GM21529 (cell line): ENCODE measurements around the gene MLST8.

Experiments
- ATAC-seq: cut with Tn5 transposase; IDR thresholded peaks from one replicate; pipeline ENCODE4 v1.9.1; 2021; ENCODE audit not compliant: unreplicated experiment

MLST8 gene, protein sequence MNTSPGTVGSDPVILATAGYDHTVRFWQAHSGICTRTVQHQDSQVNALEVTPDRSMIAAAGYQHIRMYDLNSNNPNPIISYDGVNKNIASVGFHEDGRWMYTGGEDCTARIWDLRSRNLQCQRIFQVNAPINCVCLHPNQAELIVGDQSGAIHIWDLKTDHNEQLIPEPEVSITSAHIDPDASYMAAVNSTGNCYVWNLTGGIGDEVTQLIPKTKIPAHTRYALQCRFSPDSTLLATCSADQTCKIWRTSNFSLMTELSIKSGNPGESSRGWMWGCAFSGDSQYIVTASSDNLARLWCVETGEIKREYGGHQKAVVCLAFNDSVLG

DNA sequence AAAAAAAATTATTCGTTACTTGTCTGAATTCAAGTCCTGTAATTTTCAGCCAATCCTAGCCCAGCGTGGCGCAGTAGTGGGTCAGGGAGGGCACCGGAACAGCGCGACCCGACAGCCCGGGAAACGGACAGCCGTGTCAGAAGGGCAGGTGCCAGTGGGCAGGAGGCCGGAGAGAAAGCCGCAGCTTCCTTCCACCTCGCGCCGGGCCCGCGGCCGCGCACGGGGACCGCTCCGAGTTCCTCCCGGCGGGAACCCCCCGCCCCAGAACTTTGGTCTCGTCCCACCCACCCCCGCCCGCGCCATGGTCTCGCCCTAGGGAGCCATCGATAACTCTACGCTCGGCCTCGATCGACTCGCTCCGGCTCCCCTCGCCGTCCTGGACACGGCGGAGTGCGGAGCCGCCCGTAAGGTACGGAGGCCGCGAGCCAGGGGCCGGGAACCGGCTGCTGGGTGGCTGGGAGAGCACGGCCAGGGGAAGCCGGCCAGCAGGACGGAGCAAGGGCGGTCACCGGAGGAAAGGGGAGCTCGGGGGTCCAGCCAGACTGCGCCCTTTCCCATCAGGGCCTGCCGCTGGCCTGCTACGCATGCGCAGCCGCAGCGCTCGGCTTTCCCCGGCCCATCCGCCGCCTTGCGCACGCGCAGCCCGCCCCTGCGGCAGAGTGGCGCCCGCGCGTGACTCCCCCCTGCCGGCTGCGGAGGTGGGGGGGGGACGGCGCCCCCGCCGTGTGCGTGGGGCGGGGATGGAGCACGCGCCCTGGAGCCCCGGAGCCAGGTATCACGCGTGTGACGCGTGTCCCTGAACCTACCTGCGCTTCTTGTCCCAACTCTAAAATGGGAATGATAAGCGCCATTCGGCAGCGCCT lies at the start of gene MLST8:
TSS of gene MLST8 (plus strand) at position 351 of the 863 bp plus-strand sequence. CDS start 632 bp downstream, outside the sequence.
- peak; percentile 64 for ATAC-seq

DNA sequence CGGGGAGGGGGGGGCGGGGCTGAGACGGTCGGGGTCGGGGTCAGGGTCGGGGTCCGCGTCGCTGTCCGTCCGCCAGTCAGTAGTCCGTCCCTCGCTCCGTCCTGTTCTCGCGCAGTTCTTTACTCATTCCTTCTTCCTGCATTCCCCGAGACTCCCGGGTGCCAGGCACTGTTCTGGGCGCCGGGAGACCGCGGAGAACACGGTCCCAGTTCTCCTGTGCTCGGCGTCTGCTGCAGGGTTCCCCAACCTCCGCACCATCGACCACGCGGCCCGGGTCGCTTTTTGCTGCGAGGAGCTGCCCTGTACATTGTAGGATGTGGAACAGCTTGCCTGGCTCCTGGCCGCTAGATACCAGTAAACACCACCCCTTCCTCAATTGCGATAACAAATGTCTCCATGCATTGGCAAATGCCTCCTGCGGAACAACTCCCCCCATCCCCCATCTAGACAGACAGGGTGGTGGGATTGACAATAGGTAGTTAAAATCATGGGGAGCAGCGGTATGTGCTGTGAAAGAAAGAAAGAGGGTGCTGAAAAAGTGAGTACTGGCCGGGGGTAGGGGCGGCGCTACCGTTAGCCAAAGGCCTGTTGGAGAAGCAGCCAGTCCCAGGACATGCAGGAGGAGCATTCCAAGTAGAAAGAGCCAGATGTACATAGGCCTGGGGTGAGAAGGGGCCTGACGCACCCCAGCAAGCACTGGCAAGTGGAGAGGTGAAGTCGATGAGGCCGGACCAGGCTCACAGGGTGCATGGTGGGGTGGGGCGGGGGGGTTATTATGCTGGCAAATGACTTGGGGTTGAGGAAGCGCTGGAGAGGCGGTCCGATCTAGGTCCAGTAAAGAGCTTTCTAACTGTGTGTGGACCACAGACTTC lies 49.0 kb upstream of the MLST8 start:
- ATAC-seq, result no peak

DNA sequence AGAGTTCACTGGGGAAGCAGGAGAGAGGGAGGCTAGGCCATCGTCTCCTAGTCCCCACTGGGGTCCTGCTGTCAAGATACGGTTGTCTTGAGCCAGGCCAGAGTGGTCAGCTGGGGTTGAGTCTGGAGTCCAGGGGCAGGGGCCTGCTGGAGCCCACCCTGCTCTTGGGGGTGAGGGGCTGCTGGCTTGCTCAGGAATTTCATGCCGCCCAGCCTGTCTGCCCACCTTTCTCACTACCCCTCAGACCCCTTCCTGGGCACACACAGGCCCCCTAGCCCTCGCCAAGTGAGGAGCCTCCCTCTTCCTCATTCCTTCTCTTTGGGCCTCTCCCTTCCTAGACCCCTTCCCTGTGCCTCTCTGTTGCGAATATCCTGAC lies 48.4 kb upstream of the MLST8 start:
- ATAC-seq, result no peak

DNA sequence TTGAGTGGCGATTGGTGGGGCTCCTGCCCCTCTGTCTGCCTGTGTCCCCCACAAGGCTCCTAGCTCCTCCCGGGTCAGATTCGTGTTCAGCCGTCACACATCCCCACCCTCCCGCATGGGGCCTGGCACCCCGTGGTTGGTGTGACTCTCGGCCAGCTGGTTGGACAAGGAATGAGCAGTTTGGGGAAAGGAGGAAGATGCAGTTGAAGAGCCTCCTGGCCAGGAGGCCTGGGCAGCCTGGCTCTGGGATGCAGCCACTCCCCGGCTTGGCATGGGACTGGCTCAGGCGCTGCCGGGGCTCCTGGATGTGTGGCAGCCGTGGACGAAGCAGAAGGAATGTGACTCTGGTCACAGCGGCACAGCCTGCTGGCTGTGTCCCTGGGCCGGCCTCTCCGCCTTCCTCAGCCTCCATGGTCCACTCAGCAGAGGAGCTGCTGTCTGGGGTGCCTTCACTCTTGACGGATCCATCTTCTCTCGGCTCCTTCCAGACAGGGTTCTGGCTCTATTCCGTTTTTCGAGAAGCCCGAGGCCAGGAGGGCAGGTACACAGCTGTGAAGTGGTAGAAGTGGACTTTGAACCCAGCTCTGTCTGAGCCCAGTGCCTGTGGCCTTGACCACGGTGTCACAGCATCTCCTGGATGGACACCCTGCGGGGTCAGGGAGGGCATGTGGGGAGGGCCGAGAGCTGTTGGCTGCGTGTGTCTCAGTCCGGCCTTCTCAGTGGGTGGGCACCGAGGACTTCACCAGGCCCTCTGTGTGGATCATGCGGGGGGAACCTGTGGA lies 47.6 kb upstream of the MLST8 start:
- no peak for ATAC-seq

DNA sequence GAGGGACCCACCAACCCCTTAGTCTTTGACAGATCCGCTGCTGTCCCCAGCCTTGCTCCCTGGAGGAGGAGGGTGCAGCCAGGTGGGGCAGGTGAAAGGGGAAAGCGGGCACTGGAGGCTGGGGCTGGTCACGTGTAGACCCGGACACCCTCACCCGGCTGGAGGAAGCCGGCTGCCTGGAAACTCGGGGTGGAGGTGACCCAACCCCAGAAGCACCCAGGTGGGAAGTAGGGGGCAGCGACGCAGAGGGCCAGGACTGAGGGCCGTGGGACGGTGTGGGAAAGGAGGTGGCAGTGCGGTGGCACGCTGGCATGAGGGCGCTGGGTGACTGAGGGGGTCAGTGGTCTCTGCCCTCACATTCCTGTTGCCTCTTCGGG lies 47.0 kb upstream of the MLST8 start:
- no peak for ATAC-seq

DNA sequence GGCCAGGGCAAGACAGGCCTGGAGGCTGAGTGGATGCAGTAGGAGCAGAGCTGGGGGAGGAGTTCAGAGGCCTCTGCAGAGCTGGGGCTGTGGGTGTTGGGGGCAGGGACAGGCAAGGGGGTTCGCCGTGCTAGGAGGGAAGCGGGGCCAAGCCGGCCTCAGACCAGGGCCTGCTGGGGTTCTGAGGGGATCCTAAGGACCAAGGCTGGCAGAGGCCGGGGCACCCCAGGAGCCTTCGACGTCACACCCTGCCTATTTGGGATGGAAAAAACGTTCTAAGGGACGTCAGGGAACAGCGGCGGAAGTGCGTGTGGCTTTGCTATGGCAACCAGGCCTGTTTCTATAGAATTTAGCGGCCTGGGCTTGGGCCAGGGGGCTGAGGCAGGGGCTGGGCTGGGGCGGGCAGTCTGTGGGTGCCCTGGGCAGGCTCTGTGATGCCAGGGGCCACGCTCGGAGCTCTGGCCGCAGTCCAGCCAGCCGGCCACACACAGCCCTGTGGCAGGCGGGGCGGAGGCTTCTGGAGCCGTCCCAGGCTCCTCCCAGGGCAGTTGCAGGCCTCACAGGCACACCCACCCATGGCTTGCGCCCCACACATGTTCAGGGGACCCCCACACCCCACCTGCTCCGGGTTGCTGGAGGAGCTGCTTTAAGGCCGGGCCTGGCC lies 45.9 kb upstream of the MLST8 start:
- ATAC-seq, result no peak

DNA sequence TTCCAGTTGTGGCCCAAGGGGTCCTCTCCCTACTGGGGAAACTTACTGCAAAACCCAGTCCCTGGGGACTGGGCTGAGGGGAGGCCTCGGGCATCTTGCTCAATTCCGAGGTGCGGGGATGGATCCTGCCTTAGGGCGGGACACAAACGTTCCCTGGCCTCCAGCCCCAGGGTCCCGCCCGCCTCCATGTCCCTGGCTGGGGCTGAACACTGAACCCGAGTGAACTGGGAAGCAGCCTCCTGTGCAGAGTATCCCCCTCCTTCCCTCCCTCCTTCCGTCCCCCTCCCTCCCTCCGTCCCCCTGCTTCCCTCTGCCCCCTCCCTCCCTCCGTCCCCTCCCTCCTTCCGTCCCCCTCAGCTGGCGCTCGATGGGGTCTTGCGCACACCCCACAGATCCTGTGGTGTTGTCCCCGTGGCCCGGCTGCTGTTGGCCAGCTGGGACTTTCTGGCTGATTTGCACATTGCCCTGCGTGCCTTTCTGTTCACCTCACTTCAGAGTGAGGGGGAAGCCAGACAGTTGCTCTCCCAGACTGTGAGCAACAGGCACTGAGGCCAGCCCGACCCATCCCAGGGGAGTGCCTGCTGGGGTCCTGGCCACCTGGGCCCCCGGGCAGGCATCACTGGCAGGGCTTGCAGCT lies 44.2 kb upstream of the MLST8 start:
- ATAC-seq, result no peak

DNA sequence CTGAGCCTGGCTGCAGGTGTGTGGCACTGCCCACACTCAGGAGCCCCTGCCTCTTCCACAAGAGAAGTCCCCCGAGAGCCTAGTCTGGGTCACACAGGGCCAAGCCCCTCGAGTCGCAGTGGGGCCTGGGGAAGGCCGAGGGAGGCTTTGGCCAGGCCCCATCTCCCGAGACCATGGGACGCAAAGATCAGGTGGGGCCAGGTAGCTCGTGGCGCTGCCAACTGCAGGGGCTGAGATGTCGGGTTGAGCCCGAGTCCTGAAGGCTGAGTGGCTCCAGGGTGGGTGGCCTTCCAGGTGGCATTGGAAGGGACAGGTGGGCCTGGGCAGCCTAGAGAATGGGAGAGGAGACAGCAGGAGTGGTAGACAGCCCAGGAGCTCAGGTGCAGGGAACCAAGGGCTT lies 43.3 kb upstream of the MLST8 start:
- ATAC-seq, result no peak

DNA sequence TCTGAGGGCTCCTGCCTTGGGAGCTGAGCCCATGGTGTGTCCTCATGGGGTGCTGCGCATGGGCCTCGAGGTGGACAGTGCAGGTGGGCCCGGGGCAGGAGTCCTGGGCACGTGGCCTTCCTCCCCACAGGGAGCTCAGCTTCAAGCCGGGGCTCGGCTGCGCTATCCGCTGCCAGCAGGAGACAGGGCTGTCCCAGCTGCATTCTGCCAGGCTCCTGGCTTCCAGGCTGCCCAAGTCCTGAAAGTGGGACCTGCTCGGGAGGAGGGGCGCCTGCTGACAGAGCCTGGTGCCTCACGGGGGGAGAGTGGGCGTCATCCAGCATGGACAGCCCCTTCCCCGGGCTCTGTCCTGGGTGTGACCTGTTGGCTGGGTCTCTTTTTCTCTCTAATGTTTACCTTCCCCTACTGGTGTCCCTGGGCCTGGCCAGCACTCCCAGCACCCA lies 42.6 kb upstream of the MLST8 start:
- ATAC-seq, result no peak

DNA sequence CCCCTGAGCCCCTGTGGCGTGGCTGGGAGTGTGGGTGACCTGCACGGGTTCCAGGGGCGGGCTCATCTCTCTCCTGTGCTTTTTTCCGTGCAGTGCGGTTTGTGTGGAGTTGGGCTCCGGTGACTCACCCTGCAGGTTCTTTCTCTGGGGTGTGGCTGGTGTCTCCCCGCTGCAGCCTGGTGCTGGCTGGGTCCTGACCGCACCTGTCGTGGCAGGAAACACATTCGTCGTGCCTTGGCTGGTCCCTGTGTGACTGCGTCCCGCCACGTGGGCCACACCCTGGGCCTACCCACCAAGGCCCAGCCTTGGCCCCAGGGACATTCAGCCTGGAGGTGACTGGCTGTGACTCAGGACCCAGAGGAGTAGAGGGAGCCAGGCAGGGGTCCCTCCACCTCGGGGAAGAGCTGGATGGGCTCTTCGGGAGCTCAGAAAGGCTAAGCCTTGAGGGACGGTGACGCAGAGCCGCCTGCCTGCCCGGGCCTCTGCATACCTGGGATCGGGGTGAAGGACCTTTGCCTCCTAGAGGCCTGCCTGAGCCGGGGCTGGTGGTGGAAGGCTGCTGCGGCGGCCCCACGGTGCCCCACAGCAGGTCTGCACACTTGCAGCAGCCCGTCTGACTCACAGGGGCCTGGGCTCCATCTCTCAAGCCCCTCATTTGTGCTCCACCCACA lies 41.9 kb upstream of the MLST8 start:
- ATAC-seq, result no peak

DNA sequence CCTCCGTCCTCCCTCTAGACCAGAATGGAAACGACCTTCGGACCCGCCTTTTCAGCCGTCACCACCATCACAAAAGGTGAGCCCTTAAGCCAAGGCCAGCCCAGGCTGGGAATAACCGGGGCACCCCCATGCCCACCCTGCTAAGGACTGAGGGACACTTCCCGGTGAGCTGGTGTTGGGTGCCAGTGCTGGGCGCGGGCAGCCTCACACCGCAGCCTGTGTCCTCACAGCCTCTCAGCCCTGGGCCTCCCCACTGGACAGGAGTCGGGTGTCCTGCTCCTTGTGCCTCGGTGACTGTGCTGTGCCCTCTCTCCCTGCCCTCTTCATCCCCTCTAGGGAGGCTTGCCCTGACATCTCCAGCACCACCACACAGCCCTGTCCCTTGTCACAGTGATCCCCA lies 39.4 kb upstream of the MLST8 start:
- no peak for ATAC-seq

DNA sequence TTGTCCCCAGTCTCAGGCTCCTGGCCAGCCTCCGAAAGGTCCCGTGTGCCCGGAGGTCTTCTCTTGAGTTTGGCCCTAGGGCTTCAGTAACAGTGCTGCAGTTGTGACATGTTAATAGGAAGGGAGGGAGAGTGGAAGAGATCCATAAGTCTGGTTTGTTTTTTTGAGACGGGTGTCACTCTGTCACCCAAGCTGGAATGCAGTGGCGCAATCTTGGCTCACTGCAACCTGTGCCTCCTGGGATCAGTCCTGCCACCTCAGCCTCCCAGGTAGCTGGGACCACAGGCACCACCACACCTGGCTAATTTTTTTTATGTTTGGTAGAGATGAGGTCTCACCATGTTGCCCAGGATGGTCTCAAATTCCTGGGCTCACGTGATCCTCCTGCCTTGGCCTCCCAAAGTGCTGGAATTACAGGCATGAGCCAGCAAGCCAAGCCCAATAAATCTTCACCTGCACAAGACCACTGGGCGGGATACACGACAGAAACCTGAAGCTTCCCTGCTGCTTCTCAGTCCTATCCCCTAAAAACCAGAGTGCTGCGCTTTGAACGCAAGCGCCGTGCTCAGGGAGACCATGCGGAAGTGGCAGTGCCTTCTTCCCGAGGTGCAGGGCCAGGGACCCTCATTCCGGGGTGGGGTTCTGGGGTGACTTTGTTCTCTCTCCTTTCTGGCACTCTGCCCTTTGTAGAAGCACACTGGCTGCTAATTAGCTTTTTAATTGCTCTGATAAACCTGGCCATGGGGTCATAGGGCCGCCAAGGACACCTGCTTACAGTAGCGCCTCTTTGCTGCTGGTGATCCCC lies 38.8 kb upstream of the MLST8 start:
- no peak for ATAC-seq

DNA sequence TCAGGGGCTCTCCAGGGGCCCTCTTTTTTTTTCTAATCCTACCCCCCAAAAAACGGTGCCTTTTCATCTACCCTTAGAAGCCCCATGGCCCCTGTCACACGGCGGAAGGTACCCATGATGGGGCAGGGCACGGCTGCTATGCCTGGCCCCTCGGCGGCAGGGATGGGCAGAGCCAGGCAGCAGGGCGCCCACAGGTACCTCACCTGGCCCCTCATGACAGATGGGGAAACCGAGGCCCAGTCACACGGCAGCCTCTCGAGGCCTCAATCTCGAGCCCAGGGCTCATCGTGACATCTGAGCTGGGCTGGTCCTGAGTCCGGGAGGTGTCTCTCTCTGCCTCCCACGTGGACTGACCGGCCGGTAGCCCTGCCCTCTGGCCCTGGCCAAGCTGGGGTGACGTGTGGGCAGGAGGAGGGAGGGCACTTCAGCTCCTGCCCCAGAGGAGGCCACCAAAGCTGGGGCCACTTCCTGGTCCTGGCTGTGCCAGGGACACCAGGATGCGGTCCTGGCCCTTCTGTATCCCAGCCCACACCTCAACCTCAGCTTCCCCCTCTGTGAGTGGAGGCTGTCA lies 38.1 kb upstream of the MLST8 start:
- ATAC-seq, result no peak

DNA sequence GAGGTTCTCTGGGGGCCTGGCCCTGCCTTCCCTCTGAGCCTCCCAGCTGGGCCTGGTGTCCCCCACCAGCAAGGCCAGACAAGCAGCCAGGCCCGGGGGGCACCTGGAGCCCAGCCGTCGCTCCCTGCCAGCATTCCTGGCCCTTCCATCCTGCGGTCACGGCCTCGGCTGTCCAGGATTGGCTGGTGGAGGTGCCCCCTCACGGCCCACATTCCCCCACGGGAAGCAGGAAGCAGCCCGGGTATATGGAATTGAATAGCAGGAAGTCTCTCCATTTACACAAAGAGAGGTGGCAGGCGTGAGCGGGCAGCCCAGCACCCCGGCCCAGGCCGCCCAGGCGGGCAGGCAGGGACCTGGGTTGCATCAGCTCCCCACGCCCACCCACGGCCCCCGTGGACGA lies 35.2 kb upstream of the MLST8 start:
- ATAC-seq, result no peak

DNA sequence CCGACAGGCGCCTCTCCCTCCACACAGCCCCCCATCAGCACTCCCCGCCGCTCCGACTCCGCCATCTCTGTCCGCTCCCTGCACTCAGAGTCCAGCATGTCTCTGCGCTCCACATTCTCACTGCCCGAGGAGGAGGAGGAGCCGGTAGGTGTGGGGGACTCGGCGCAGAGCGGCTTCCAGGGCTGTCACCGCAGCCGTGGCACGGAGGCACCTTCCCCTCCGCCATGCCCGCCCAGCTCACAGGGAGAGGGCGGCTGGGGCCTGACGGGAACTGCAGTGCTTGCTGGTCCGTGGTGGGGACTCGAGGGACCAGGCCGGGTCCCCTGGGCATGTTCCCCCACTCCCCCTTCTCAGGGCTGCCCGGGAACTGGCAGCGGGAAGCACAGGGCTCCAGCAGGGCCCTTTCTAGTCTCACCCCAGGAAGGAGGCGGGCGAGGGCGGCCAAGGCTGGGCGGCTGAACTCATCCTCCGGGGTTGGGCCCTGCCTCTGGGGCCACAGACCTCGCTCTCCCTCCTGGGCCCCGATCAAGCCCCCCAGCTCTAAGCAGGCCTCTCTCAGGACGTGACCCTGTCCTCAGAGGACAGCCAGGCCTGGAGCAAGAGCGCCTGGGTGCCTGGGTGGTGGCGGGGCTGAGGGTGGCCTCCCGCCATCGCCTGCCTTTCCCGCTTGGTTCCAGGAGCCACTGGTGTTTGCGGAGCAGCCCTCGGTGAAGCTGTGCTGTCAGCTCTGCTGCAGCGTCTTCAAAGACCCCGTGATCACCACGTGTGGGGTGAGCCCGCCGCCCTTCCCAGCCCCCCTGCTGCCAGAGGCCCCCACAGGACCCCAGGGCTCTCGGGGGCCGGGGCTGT lies 34.4 kb upstream of the MLST8 start:
- ATAC-seq, result no peak

DNA sequence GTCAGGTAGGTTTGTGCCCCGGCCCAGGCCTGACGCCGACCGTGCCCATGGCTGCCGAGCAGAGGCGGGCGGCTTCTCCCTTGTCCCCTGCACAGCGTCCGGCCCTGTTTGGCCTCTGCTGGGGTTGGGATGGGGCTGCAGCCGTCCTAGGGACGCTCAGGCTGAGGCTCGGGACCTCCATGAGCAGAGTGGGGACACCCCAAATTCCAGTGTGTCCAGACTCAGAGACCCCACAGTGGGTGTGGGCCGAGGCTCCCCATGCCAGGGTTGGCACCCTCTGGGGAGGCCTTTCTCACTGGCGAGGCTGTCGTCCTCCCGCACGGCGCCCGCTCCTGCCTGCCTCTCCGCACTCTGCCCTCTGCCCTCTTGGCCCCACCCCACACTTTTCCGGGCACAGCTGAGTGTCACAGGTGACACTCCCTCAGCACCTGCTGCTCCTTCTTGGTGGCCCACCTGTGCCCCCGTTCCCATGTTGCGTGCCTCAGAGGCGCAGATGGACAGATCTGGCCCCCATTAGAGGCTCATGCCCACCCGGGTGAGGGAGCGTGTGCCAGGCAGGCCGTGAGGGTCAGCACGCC lies 33.6 kb upstream of the MLST8 start:
- no peak for ATAC-seq
